Right lobe of liver (tissue), 6 donors: ENCODE results near the gene PRR5L. TPM values are rescaled to one million over a fixed set of nuclear protein-coding genes. Genes with fewer than 3 reads are reported as not detected.
"Not testable (repeated sequence)": the region's sequence is repeated elsewhere in the genome, so short reads cannot be mapped to it uniquely, and the experiment has no call there.

Experiments
- ATAC-seq, 4 donors: fragments of 200-7000 bp; cut with Tn5 transposase; one replicate each; pipeline ENCODE4 v1.9.1; 2020; ENCODE audit warnings: mild to moderate bottlenecking in 4 of 4, moderate library complexity in 4 of 4
- DNase-seq, 3 donors: peaks; one replicate each; pipeline ENCODE4 v3.0.0-alpha.2; 2020
- H3K27ac ChIP-seq, 3 donors: fragments of 200-600 bp; one replicate each; pipeline ENCODE4 v1.8.0; 2022
- H3K27me3 ChIP-seq, 2 donors: fragments of 200-600 bp; one replicate each; pipeline ENCODE4 v1.8.0; 2022
- H3K36me3 ChIP-seq, 4 donors: fragments of 200-600 bp; sonication (generic) in 1 of 4; one replicate each; pipeline versions ENCODE4 v1.5.1 to v1.8.0; 2017 to 2022; ENCODE audit warnings: control low read depth in 1 of 4
- H3K4me1 ChIP-seq, 4 donors: fragments of 200-600 bp; sonication (generic) in 1 of 4; one replicate each; pipeline versions ENCODE4 v1.5.1 to v1.8.0; 2017 to 2022; ENCODE audit warnings: control low read depth in 1 of 4
- H3K4me3 ChIP-seq, 3 donors: fragments of 200-600 bp; one replicate each; pipeline ENCODE4 v1.8.0; 2022
- H3K9me3 ChIP-seq, 4 donors: fragments of 200-600 bp; sonication (generic) in 1 of 4; one replicate each; pipeline versions ENCODE4 v1.5.1 to v1.8.0; 2017 to 2022; ENCODE audit warnings: control low read depth in 1 of 4
- POLR2A ChIP-seq: fragments of 450-650 bp; IDR thresholded peaks from one replicate; pipeline ENCODE4 v1.6.1; 2017; ENCODE audit warnings: antibody characterized with exemption, mild to moderate bottlenecking
- WGBS: methylation state at CpG from one replicate; pipeline ENCODE4 v1.1.6; 2018; ENCODE audit warnings: low coverage, low lambda C conversion rate; ENCODE audit not compliant: insufficient coverage; ENCODE audit errors: missing lambda C conversion rate; 5-methylcytosine and 5-hydroxymethylcytosine counted together
- intact Hi-C, 2 donors: fragments of 100-400 bp; cut with DNase I; formaldehyde crosslinking; loops; one replicate each; pipeline versions ENCODE4 v1.11.2 to v1.14.1; 2022
- small RNA-seq, 2 experiments: library from RNA; depleted of rRNA; stranded (forward); fragments of <200 nt; gene quantifications; one replicate each; pipeline ENCODE3, GENCODE V24; 2016
- total RNA-seq, 6 experiments: library from RNA; depleted of rRNA in 2 of 6; stranded (reverse); fragments of >200 nt in 2 of 6; fragmentation: NEBNext Ultra II Directional in 3 of 6; extraction: Animal tissue kit (Norgen Biotek cat#: 25700) in 3 of 6; gene quantifications; one replicate each; pipeline versions ENCODE4 v1.1.0 to v1.2.4, GENCODE V29; 2016 to 2023
- TF ChIP-seq, protein P1 (sequence below), 4 donors: fragments of 200-600 bp in 3 of 4; fragments of 450-650 bp in 1 of 4; IDR thresholded peaks; one replicate each; pipeline versions ENCODE4 v1.5.1 to v1.8.0; 2016 to 2022; ENCODE audit warnings: antibody characterized with exemption in 4 of 4, mild to moderate bottlenecking in 2 of 4
- donor health status: DM: no; HTN: yes; CAD: no.
- donor health status: DM: no; HTN: no; CAD: no.
- donor health status: DM: no; HTN: no; CAD: no.
- donor health status: DM: no; HTN: yes; CAD: no.
- donor health status: DM: no; HTN: yes; CAD: no.

PRR5L gene
- total RNA-seq, 6 experiments from 2014 or later = 2.2 to 4.5 (median 2.3) TPM

GRCh38 chr11:36510594-36510942, 214.5 kb downstream of the PRR5L start:
- peak in 3 of 4 donors; percentile 11 to 25 (median 17) for ATAC-seq
- Histone ChIP-seq H3K9me3 (no peaks in the 10 kb centered on the region), H3K36me3 (no peaks in the 10 kb centered on the region), H3K4me3 (peak overlapping the region; percentile 75 to 93 (median 91)), H3K4me1 (peaks cover 0 to 14% (median 0%) of the 10 kb centered on the region in 4 donors), H3K27ac (peak overlapping the region; percentile 92 to 97 (median 95)), H3K27me3 (no peaks in the 10 kb centered on the region)
- 14% methylated on average over 8 of the region's 8 CpGs for WGBS
- TF ChIP-seq POLR2A = no peak
- TF ChIP-seq, protein P1, sequence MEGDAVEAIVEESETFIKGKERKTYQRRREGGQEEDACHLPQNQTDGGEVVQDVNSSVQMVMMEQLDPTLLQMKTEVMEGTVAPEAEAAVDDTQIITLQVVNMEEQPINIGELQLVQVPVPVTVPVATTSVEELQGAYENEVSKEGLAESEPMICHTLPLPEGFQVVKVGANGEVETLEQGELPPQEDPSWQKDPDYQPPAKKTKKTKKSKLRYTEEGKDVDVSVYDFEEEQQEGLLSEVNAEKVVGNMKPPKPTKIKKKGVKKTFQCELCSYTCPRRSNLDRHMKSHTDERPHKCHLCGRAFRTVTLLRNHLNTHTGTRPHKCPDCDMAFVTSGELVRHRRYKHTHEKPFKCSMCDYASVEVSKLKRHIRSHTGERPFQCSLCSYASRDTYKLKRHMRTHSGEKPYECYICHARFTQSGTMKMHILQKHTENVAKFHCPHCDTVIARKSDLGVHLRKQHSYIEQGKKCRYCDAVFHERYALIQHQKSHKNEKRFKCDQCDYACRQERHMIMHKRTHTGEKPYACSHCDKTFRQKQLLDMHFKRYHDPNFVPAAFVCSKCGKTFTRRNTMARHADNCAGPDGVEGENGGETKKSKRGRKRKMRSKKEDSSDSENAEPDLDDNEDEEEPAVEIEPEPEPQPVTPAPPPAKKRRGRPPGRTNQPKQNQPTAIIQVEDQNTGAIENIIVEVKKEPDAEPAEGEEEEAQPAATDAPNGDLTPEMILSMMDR (IDR thresholded peaks at IDR 0.05) = no peak
- intact Hi-C loops = no loop called here
- no peak for DNase-seq

DNA sequence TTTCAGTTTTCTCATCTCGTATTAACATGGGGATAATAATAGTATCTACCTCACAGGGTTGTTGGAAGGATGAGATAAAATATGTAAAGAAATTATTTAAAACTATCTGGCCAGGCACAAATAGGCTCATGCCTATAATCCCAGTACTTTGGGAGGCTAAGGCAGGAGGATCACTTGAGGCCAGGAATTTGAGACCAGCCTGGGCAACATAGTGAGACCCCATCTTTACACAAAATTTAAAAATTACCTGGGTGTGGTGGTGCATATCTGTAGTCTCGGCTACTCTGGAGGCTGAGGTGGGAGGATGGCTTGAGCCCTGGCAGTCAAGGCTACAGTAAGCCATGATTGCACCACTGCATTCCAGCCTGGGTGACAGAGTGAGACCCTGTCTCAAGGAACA, 215.0 kb downstream of the PRR5L start:
- peak overlapping the region in 1 of 3 donors; percentile 93 for H3K4me3 ChIP-seq
- H3K27me3 ChIP-seq, H3K36me3 ChIP-seq, H3K9me3 ChIP-seq, intact Hi-C loops, DNase-seq, ATAC-seq: not testable (repeated sequence)
- WGBS = 82% methylated on average over 2 of the region's 2 CpGs
- H3K4me1 ChIP-seq = peaks cover 0 to 14% (median 0%) of the 10 kb centered on the region in 4 donors
- peak overlapping the region in 1 of 3 donors; percentile 97 for H3K27ac ChIP-seq

- 51% methylated on average over 5 of the region's 5 CpGs for WGBS
Measured at GRCh38 chr11:36512016-36512415, 215.9 kb downstream of the PRR5L start.

GRCh38 chr11:36513965-36514364, 217.9 kb downstream of the PRR5L start:
- DNase-seq (no peak), ATAC-seq (no peak)
- no peaks in the 10 kb centered on the region for H3K9me3 ChIP-seq
- no peaks in the 10 kb centered on the region for H3K27me3 ChIP-seq
- H3K4me3 ChIP-seq = no peak overlapping the region
- no peak for TF ChIP-seq POLR2A
- TF ChIP-seq, protein P1 (IDR thresholded peaks at IDR 0.05) = no peak
- no peak overlapping the region for H3K27ac ChIP-seq
- H3K36me3 ChIP-seq = no peaks in the 10 kb centered on the region
- intact Hi-C loops = no loop called here
- H3K4me1 ChIP-seq = peaks cover 0 to under 1% (median 0%) of the 10 kb centered on the region in 4 donors
- WGBS = 43% methylated on average over 2 of the region's 2 CpGs

More at GRCh38 chr11:36512016-36512415, 215.9 kb downstream of the PRR5L start:
- peaks cover 0 to 14% (median 0%) of the 10 kb centered on the region in 4 donors for H3K4me1 ChIP-seq
- H3K4me3 ChIP-seq = no peak overlapping the region
- H3K27ac ChIP-seq = no peak overlapping the region
- TF ChIP-seq POLR2A = no peak
- TF ChIP-seq, protein P1 (IDR thresholded peaks at IDR 0.05) = no peak
- ATAC-seq (no peak), DNase-seq (no peak)
- no peaks in the 10 kb centered on the region for H3K27me3 ChIP-seq
- H3K9me3 ChIP-seq = no peaks in the 10 kb centered on the region
- intact Hi-C loops = no loop called here
- H3K36me3 ChIP-seq = no peaks in the 10 kb centered on the region

Small RNAs within 50 kb of the gene (small RNA-seq; reads per million reads assigned to genes)
- 0 reads per million in 2 experiments for gene AC061999.1

Other genes with a start within 250 kb of the PRR5L start
- gene COMMD9, start 6.9 kb upstream of the PRR5L start, total RNA-seq = 10 to 100 TPM; 30.6 to 41.4 (median 34.6) TPM
- 1 to 10 TPM; 4.9 to 7.4 (median 6.7) TPM for gene TRAF6, start 214.0 kb downstream of the PRR5L start, total RNA-seq